LoVo (cell line): ENCODE measurements around the gene OR2T27.
A peak's percentile ranks its signal among the peaks of the same experiment; 100 is the strongest.
"Not testable (repeated sequence)": the region's sequence is repeated elsewhere in the genome, so short reads cannot be mapped to it uniquely, and the experiment has no call there.

Source experiments
- DNase-seq: peaks from one replicate; pipeline ENCODE4 v3.0.0-alpha.2; 2016; ENCODE audit warnings: low spot score

OR2T27 gene

GRCh38 chr1:248640906-248641305 lies 14.4 kb downstream of the OR2T27 start:
- DNase-seq = not testable (repeated sequence)

GRCh38 chr1:248639652-248640051 lies 15.7 kb downstream of the OR2T27 start:
- DNase-seq = not testable (repeated sequence)

- not testable (repeated sequence) for DNase-seq
Observed at GRCh38 chr1:248636612-248637011, 18.7 kb downstream of the OR2T27 start.

GRCh38 chr1:248634991-248635390 lies 20.3 kb downstream of the OR2T27 start, which contains the start of gene OR2T11:
Gene OR2T11, minus strand, starts transcription at chr1:248635091. Its CDS starts 7,963 bp downstream, at chr1:248627128.
- DNase-seq = not testable (repeated sequence)

DNA sequence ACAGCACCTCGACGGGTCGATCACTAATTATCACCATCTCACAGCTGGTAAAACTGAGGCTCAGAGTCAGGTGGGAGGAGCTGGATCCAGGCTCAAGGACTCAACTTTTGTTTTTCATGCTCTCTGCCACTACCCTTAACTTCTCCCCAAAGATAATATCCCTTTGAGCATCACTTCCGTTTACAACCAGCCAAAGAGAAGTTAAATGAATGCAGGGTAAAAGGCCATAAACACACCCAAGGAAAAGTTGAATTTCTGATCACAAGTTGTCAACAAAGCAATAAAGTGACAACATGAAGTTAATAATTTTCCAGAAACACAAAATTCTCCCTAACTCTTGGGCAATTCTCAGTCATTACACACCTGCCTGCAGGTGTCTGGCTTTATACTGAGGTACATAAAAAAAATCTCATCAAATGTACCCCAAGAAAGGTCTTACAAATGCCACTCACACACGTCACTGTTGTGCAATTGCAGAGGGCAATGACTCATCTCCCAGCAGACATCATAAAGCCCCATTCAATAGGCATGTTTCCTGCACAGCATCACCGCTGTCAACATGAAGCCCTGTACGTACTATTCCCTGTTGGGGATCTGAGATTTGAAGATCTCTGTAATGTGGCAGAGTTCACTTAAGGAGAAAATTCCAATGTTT lies 23.8 kb downstream of the OR2T27 start:
- DNase-seq = peak; percentile 51

GRCh38 chr1:248630551-248630950 lies 24.8 kb downstream of the OR2T27 start:
- DNase-seq = no peak

DNA sequence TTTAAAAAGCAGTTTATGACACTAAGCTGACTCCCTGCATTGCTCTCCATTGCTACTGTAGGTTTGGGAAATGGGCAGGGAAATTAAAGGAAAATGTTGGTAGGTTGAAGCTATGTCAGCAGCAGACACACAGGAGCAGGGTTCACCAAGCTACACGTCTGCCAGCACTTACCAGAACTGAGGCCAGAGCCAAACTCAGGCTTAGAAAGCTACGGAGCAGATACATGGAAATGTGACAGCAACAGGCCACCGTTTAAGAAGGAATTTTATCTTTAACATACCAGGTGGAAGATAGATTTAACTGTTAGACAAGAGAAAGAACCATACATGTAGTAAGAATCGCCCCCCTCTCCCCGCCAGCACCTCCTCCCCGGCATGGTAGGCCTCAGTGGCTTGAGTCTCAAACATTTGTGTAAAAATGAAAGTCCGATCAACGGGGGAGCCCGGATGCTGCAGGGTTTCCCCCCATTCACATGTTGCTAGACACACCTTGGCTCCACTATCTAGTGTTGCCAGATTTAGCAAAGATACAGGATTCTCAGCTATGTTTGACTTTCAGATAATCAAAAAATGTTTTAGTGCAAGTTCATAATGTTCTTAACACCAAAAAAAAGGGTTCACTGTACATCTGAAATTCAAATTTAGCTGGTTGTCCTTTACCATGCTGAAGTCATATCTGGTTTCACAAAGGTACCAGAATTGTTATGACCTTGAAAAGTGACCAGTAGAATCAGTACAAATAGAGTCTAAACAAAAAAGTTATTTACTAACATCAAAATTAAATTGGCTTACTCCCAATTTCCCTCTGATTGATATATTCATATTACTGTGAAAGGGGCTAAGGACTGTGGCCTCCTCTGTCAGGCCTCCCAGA lies 27.1 kb downstream of the OR2T27 start:
- no peak for DNase-seq

GRCh38 chr1:248625971-248626370 lies 29.4 kb downstream of the OR2T27 start:
- no peak for DNase-seq

GRCh38 chr1:248625166-248625565 lies 30.2 kb downstream of the OR2T27 start:
- no peak for DNase-seq

- peak; percentile 41 for DNase-seq
Observed at GRCh38 chr1:248622570-248623001, 32.7 kb downstream of the OR2T27 start.

DNA sequence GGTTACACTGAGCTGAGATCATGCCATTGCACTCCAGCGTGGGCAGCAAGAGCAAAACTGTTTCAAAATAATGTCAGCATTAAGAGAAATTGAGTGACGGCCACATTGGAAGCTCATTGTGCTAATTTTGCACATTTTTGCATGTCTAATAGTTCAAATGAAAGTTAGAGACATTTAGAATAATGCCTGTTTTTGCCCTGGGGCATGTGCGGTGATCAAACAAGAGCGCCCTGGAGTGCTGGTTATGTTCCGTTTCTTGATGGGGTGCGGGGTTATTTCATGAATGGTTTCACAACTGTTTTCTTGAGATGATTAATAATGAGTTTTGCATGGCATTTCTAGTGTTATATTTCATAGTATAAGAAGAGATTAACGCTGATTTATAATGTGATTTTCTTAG lies 33.6 kb downstream of the OR2T27 start:
- no peak for DNase-seq

- peak; percentile 43 for DNase-seq
Observed at GRCh38 chr1:248618878-248619277, 36.5 kb downstream of the OR2T27 start.

DNA sequence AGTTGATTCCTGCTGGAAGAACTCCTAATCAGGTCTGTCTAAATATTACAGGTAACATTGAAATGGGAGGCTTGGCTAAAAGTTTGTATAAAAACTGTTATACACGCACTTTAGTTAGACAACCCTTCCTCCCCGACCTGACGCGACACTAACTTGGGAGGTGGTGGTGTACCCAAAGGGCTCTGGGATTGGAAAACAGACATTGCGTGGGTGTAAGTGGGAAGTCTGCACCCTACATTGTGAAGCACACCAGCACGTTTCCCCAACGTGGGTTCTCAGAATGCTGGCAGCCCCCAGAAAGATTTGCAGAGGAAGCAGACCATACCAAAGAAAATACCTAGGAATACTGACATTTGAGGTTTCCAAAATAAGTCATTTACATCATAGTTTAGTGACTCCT lies 37.2 kb downstream of the OR2T27 start:
- DNase-seq = no peak

GRCh38 chr1:248613742-248614141 lies 41.6 kb downstream of the OR2T27 start:
- DNase-seq = no peak

DNA sequence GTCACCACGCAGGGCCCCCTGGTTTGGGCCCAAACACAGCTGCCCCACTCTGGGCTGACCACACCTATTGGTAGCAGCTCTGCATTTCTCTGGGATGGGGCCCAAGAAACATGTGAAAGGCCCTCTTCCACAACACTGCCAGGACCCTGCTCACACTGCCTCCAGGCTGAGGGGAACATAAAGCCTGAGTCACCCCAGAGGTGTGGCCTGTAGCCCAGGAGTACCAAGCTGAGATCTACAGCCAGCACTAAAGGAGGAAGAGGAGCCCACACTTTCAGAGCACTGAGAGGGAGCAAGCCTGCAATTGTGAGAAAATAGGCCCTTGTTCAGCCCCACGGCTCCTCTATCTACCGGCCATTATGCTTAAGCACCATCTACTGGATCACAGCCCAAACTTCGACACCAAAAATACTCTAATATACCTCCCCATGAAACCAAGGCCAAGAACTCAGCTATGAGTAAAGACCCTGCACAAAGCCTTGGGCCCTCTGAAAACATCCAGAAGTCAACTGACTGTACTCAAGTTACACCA lies 43.4 kb downstream of the OR2T27 start:
- no peak for DNase-seq

DNA sequence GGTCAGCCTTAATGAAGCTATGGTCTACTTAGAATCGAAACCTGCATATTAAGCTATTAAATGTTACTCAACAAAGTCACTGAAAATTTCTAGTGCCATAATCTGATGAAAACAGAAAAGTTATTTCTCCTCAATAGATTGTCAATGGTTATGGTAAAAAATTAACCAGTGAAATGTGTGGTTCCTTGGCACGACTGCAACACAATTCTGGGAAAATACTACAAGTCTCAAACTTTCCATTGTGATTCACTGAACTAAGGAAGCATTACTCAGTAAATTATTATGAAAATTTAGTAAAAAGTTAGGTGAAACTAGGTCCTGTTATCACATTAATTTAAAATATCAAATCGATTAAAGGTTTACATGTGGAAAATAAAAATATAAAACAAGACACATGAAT lies 45.0 kb downstream of the OR2T27 start:
- DNase-seq = no peak
